ENCODE results near the gene LIMK1.

DNA sequence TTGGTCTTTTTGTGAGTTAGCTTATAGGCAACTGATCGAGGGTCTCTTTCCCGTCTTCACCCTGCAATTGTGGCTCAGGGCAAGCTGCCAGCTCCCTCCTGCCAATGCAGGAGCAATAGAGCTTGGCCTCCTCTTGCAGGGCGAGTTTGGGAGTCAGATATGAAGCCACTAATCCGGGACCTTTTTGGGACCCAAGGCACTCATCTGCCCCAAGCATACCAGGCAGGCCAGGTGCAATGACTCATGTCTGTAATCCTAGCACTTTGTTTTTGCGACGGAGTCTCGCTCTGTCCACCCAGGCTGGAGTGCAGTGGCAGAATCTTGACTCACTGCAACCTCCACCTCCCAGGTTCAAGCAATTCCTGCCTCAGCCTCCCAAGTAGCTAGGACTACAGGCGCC lies 21.1 kb downstream of the LIMK1 start:
- TF ChIP-seq, protein P1, sequence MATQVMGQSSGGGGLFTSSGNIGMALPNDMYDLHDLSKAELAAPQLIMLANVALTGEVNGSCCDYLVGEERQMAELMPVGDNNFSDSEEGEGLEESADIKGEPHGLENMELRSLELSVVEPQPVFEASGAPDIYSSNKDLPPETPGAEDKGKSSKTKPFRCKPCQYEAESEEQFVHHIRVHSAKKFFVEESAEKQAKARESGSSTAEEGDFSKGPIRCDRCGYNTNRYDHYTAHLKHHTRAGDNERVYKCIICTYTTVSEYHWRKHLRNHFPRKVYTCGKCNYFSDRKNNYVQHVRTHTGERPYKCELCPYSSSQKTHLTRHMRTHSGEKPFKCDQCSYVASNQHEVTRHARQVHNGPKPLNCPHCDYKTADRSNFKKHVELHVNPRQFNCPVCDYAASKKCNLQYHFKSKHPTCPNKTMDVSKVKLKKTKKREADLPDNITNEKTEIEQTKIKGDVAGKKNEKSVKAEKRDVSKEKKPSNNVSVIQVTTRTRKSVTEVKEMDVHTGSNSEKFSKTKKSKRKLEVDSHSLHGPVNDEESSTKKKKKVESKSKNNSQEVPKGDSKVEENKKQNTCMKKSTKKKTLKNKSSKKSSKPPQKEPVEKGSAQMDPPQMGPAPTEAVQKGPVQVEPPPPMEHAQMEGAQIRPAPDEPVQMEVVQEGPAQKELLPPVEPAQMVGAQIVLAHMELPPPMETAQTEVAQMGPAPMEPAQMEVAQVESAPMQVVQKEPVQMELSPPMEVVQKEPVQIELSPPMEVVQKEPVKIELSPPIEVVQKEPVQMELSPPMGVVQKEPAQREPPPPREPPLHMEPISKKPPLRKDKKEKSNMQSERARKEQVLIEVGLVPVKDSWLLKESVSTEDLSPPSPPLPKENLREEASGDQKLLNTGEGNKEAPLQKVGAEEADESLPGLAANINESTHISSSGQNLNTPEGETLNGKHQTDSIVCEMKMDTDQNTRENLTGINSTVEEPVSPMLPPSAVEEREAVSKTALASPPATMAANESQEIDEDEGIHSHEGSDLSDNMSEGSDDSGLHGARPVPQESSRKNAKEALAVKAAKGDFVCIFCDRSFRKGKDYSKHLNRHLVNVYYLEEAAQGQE (IDR thresholded peaks at IDR 0.05), result no peak
- TF ChIP-seq POLR2A (IDR thresholded peaks at IDR 0.05; ENCODE audit: low read length) (no peak), E2F6 (IDR thresholded peaks at IDR 0.05; ENCODE audit: borderline replicate concordance, low read depth) (no peak), POLR2AphosphoS2 (conservative IDR thresholded peaks at IDR 0.05; ENCODE audit: low read length) (no peak), RAD21 (conservative IDR thresholded peaks at IDR 0.05 in 1 of 2, IDR thresholded peaks at IDR 0.05 in 1 of 2) (no peak), EP300 (IDR thresholded peaks at IDR 0.05) (no peak), KDM1A (IDR thresholded peaks at IDR 0.05; ENCODE audit: low read depth) (no peak), CHD2 (IDR thresholded peaks at IDR 0.05; ENCODE audit: low read length, partially characterized antibody) (no peak)
- TF ChIP-seq, protein P2, sequence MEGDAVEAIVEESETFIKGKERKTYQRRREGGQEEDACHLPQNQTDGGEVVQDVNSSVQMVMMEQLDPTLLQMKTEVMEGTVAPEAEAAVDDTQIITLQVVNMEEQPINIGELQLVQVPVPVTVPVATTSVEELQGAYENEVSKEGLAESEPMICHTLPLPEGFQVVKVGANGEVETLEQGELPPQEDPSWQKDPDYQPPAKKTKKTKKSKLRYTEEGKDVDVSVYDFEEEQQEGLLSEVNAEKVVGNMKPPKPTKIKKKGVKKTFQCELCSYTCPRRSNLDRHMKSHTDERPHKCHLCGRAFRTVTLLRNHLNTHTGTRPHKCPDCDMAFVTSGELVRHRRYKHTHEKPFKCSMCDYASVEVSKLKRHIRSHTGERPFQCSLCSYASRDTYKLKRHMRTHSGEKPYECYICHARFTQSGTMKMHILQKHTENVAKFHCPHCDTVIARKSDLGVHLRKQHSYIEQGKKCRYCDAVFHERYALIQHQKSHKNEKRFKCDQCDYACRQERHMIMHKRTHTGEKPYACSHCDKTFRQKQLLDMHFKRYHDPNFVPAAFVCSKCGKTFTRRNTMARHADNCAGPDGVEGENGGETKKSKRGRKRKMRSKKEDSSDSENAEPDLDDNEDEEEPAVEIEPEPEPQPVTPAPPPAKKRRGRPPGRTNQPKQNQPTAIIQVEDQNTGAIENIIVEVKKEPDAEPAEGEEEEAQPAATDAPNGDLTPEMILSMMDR (IDR thresholded peaks at IDR 0.05), result no peak
